ENCODE measurements around the gene LCN10.

The LCN10 gene

GRCh38 chr9:136753371-136754058 lies 10.8 kb upstream of the LCN10 start:
- DNase-seq: no peak

- no peak for DNase-seq
These were observed 9.1 kb upstream of the LCN10 start for GRCh38 chr9:136751814-136752213.

GRCh38 chr9:136751244-136751643 lies 8.5 kb upstream of the LCN10 start:
- DNase-seq: no peak

- no peak for DNase-seq
These were observed 7.8 kb upstream of the LCN10 start for GRCh38 chr9:136750526-136750925.

GRCh38 chr9:136748666-136749611 lies 6.2 kb upstream of the LCN10 start:
- DNase-seq: no peak

GRCh38 chr9:136748201-136748600 lies 5.5 kb upstream of the LCN10 start, which contains the start of gene LCN6:
Gene LCN6, minus strand, starts transcription at chr9:136748525. Its CDS starts 42 bp downstream, at chr9:136748483.
- DNase-seq: no peak

DNA sequence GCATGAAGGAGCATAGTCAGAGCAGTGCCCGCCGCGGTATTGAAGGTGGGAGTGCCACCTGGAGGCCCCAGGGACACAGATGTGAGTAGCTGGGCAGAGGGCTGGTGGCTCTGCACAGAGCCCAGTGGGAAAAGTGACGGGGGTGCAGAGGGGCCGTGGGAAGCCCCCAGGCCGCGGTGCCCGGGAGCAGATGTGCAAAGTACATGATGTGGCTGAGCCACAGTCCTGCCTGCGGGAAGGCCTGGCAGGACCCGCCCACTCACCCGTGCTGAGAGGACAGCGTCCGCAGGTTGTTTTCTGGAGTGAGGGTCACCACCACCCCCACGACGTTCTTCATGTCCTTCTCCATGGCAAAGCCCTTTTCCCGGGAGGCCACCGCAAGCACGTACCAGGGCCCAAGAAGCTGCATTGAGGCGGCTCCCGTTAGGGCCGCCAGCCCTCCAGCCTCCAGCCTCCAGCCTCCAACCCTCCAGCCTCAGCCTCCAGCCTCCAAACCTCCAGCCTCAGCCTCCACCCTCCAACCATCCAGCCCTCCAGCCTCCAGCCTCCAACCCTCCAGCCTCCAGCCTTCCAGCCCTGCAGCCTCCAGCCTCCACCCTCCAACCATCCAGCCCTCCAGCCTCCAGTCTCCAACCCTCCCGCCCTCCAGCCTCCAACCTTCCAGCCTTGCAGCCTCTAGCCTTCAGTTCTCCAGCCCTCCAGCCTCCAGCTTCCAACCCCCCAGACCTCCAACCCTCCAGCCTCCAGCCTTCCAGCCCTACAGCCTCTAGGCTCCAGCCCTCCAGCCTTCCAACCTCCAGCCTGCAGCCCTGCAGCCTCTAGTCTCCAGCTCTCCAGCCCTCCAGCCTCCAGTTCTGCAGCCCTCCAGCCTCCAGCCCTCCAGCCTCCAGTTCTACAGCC lies 4.7 kb upstream of the LCN10 start:
- DNase-seq: no peak

GRCh38 chr9:136746621-136747020 lies 3.9 kb upstream of the LCN10 start:
- DNase-seq: no peak

GRCh38 chr9:136746155-136746490 lies 3.4 kb upstream of the LCN10 start:
- no peak for DNase-seq

DNA sequence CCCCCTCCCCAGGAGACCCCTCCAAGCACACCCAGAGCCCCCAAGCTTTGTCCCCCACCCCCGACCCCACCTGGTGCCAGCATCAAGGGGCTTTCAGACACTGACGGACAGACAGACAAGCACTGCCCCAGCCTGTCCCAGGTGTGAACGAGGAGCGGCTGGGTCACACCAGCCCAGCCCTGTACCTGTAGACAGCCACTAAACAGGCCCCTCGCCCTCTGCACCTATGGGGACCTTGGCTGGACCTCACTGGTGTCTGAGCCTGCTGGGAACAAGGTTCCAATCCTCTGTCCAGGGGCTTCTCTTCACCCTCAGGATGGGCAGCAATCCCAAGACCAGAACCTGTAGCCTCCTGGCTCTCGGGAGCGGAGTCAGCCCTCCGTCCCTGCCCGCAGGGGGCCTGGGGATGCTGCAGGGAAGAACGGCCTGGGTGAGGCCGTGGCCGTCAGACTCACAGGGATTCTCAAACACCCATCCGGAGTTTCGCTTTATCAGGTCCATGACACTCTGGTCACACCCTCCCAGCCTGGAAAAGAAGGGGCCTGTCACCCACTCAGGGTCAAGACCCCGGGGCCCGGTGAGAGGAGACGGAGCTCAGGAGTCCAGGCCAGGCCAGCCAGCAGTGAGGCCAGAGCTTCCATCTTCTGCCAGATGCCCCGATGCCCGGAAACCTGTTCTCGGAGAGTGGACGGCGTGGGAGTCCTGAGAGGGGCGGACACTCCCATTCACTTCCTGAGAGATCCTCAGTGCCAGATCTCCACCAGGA lies 2.8 kb upstream of the LCN10 start:
- no peak for DNase-seq

- no peak for DNase-seq
These were observed 2.0 kb upstream of the LCN10 start for GRCh38 chr9:136744773-136745172.

- no peak for DNase-seq
These were observed 985 bp upstream of the LCN10 start for GRCh38 chr9:136743639-136744211.

DNA sequence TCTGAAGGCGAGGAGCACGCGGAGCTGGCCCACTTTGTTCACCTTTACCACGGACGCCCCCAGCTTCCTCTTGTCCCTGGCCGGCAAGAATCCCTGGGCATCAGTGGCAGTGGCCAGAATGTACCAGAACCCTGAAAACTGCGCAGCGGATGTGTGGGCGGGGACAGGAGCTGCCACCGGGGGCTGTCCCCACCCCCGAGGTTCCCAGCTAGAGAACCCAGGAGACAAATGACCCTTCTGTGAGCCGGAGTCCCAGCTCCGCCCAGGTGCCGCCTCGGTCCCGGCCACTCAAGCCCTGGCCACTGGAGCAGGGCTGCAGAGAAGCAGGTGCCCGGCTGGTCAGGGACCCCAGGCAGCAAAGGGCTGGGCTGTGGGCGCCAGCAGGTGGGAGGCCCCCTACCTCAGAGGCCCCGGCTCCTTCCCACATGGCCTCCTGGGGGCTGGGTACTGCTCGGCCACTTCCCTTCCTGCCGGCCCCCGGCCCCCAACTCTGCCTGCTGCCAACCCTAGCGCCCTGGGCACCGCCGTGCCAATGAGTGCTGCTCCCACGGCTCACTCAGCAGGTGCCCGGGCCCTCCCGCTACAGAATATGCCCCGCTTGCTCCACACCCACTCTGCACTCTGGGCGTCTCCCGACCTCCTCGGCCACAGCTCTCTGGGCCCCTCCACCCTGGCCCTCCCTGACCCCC lies 713 bp downstream of the LCN10 start:
- DNase-seq: no peak

GRCh38 chr9:136740971-136741882 lies 1.5 kb downstream of the LCN10 start:
- DNase-seq: no peak

- no peak for DNase-seq
These were observed 2.2 kb downstream of the LCN10 start for GRCh38 chr9:136740491-136740890.

DNA sequence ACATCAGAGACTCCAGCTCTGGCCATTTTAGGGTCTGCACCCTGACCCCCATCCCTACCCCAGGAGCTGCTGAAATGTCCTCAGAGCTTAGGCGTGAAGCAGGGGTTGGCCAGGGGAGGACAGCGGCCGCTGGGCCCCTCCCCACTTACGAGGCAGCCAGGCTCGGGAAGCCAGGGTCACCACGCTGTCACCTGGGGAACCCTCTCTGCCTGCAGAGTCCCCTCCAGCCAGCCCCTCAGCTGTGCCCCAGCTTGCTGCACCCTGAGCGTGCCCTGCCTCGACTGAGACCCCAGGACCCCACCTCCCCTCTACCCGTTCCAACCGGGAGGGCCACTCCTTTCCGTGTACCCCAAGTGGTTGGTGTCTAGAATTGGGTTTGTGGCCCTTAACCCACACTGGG lies 2.7 kb downstream of the LCN10 start:
- no peak for DNase-seq

- DNase-seq: no peak
These were observed 3.2 kb downstream of the LCN10 start for GRCh38 chr9:136739509-136739908.

DNA sequence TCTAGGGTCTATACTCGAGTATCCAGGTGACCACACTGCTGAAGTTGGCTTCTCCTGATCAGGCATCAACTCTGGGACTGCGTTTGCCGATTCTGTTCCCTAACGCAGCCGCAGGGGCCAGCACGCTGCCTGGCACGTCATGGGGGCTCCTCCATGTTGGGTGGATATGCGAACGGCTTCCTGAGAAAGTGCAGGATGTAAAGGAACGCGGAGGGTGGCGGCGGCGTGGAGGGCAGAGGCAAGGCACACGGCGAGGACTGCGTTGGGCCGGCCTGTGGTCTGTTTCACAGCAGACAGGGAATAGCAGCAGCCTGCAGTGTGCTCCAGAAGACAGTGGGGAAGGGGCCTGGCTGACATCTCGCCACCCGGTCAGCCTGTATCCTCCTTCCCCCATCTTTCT lies 3.8 kb downstream of the LCN10 start:
- DNase-seq: no peak

- no peak for DNase-seq
These were observed 6.8 kb downstream of the LCN10 start for GRCh38 chr9:136735812-136736480.

Data from NCI-H774 (cell line).